A673 (cell line): ENCODE results near the gene ATP6AP1. TPM values are rescaled to one million over a fixed set of nuclear protein-coding genes. Genes with fewer than 3 reads are reported as not detected.

Source experiments
- BruUV-seq: library from RNA; stranded (reverse); fragments of 400-500 nt; replicated peaks from 2 replicates; lab custom pipeline; 2021; lab: Mats Ljungman, UMichigan
- CTCF ChIA-PET: fragments of 300-600 bp; sonication (Branson Sonifier 250); formaldehyde crosslinking; loops from one replicate; lab custom pipeline; 2022; ENCODE audit warnings: antibody characterized with exemption; lab: Charles Lee
- POLR2A ChIA-PET: fragments of 300-600 bp; sonication (Branson Sonifier 250); formaldehyde crosslinking; loops from one replicate; lab custom pipeline; 2022; ENCODE audit warnings: antibody characterized with exemption; ENCODE audit not compliant: low non-redundant PET; lab: Charles Lee
- DNase-seq: peaks from one replicate; pipeline ENCODE4 v3.0.0-alpha.2; 2015; ENCODE audit warnings: low spot score
- H3K27ac ChIP-seq: fragments of 200-600 bp; sonication (generic); 2 replicates; pipeline ENCODE4 v1.5.1; 2016; ENCODE audit warnings: mixed run types, low read depth, mild to moderate bottlenecking, mixed read lengths, antibody characterized with exemption, low read length; ENCODE audit not compliant: poor library complexity, severe bottlenecking
- H3K27me3 ChIP-seq: fragments of 200-600 bp; sonication (generic); replicated peaks from 2 replicates; pipeline ENCODE4 v1.6.1; 2017; ENCODE audit warnings: mixed run types, low read depth, mild to moderate bottlenecking, mixed read lengths, antibody characterized with exemption, low read length; ENCODE audit not compliant: insufficient read depth, poor library complexity
- H3K36me3 ChIP-seq: fragments of 200-600 bp; sonication (generic); 2 replicates; pipeline ENCODE4 v1.6.1; 2016; ENCODE audit warnings: mixed run types, mild to moderate bottlenecking, mixed read lengths, antibody characterized with exemption, low read length; ENCODE audit not compliant: insufficient read depth, poor library complexity, severe bottlenecking
- H3K4me1 ChIP-seq: fragments of 200-600 bp; sonication (generic); 2 replicates; pipeline ENCODE4 v1.6.1; 2017; ENCODE audit warnings: mixed run types, mild to moderate bottlenecking, mixed read lengths, antibody characterized with exemption, low read length; ENCODE audit not compliant: insufficient read depth, poor library complexity, severe bottlenecking
- H3K4me3 ChIP-seq: fragments of 200-600 bp; sonication (generic); 2 replicates; pipeline ENCODE4 v1.5.1; 2016; ENCODE audit warnings: low read depth, mixed run types, mild to moderate bottlenecking, mixed read lengths, low read length; ENCODE audit not compliant: poor library complexity, severe bottlenecking
- H3K9me3 ChIP-seq: fragments of 200-600 bp; sonication (generic); 2 replicates; pipeline ENCODE4 v1.6.1; 2016; ENCODE audit warnings: mixed run types, low read depth, mild to moderate bottlenecking, mixed read lengths, antibody characterized with exemption, low read length; ENCODE audit not compliant: poor library complexity, severe bottlenecking
- CTCF ChIP-seq: fragments of 300-800, 200-600 bp; sonication (generic); conservative IDR thresholded peaks from 2 replicates; pipeline ENCODE4 v1.5.1; 2017; ENCODE audit warnings: low read depth, mild to moderate bottlenecking, antibody characterized with exemption, low read length, moderate library complexity, mixed read lengths
- EZH2 ChIP-seq: fragments of 200-600 bp; sonication (generic); IDR thresholded peaks from 2 replicates; pipeline ENCODE4 v1.6.1; 2017; ENCODE audit warnings: borderline replicate concordance, low read depth, mild to moderate bottlenecking, mixed read lengths, antibody characterized with exemption, low read length; ENCODE audit not compliant: poor library complexity, severe bottlenecking
- intact Hi-C: fragments of 100-400 bp; cut with micrococcal nuclease; formaldehyde crosslinking; loops from one replicate; pipeline ENCODE4 v1.10.0; 2022; ENCODE audit not compliant: unreplicated experiment
- total RNA-seq: library from RNA; stranded (reverse); gene quantifications from 2 replicates; pipeline ENCODE4 v1.2.3, GENCODE V29; 2021

Gene ATP6AP1
- total RNA-seq, 1 experiment from 2014 or later, result 77.1 TPM

DNA sequence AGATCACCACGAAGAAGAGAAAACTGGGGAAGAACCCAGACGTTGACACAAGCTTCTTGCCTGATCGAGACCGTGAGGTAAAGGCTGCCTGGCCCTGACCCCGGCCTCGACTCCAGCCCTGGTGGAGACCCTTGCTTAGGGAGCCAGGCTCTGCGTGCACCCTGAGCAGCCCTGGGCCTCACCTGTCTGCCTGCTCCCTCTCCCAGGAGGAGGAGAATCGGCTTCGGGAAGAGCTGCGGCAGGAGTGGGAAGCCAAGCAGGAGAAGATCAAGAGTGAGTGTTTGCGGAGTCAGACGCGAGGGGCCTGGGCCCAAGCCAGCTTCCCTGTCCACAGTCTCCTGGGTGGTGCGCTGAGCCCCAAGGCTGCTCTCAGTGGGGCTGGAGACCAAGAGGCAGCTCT lies 20.0 kb downstream of the ATP6AP1 start:
- no peaks in the 10 kb centered on the region for H3K27me3 ChIP-seq
- H3K9me3 ChIP-seq, result no peaks in the 10 kb centered on the region
- H3K27ac ChIP-seq, result no peak overlapping the region
- H3K36me3 ChIP-seq, result peaks cover 4% of the 10 kb centered on the region
- peaks cover 6% of the 10 kb centered on the region for H3K4me1 ChIP-seq
- no peak for DNase-seq
- intact Hi-C loops, result no loop called here
- POLR2A ChIA-PET, result no interaction called here
- no peak overlapping the region for H3K4me3 ChIP-seq
- CTCF ChIA-PET, result no interaction called here
- no TSS peak for BruUV-seq
- TF ChIP-seq CTCF (no peak), EZH2 (no peak)

GRCh38 chrX:154449618-154450017 lies 21.1 kb downstream of the ATP6AP1 start:
- no peaks in the 10 kb centered on the region for H3K27me3 ChIP-seq
- no TSS peak for BruUV-seq
- peaks cover 4% of the 10 kb centered on the region for H3K36me3 ChIP-seq
- ChIA-PET POLR2A (no interaction called here), CTCF (no interaction called here)
- H3K27ac ChIP-seq, result no peak overlapping the region
- no peaks in the 10 kb centered on the region for H3K9me3 ChIP-seq
- no peak overlapping the region for H3K4me3 ChIP-seq
- no peak for DNase-seq
- intact Hi-C loops, result no loop called here
- no peak for TF ChIP-seq EZH2
- TF ChIP-seq CTCF, result no peak
- H3K4me1 ChIP-seq, result peaks cover 6% of the 10 kb centered on the region

DNA sequence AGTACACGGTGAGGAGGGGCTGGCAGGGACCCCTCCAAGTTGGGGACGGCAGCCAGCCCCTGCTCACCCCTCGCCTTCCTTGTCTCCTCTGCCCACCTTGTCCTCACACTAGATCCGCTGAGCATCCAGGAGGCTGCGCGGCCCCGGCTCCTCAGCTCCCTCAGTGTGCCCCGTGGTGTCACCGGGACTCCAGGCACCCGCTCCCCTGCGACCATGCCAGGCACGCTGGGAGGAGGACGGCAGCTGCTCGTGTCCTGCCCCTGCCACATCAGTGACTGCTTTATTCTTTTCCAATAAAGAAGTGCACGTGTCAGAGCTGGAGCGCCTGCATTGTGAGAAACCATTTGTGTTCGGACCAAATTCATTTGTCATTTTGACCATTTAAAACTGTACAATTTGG lies 21.8 kb downstream of the ATP6AP1 start:
- H3K27me3 ChIP-seq, result no peaks in the 10 kb centered on the region
- no peak for DNase-seq
- no peak overlapping the region for H3K4me3 ChIP-seq
- intact Hi-C loops, result no loop called here
- CTCF ChIA-PET, result no interaction called here
- peaks cover 4% of the 10 kb centered on the region for H3K36me3 ChIP-seq
- no TSS peak for BruUV-seq
- TF ChIP-seq CTCF (no peak), EZH2 (no peak)
- no peak overlapping the region for H3K27ac ChIP-seq
- POLR2A ChIA-PET, result no interaction called here
- no peaks in the 10 kb centered on the region for H3K9me3 ChIP-seq
- H3K4me1 ChIP-seq, result no peaks in the 10 kb centered on the region
